Nephron (organoid): ENCODE measurements around the gene ZBTB2.
A peak's percentile ranks its signal among the peaks of the same experiment; 100 is the strongest.

ENCODE experiments used
- H3K27ac Mint-ChIP-seq, 3 experiments: 2 replicates each; pipeline ENCODE4 v1.8.0; 2020; ENCODE audit warnings: mixed read lengths in 3 of 3, mild to moderate bottlenecking in 2 of 3, moderate library complexity in 1 of 3
- H3K27me3 Mint-ChIP-seq: 2 replicates; pipeline ENCODE4 v1.8.0; 2021; ENCODE audit warnings: low read depth, mild to moderate bottlenecking, moderate library complexity, mixed read lengths
- H3K36me3 Mint-ChIP-seq: 2 replicates; pipeline ENCODE4 v1.8.0; 2020; ENCODE audit warnings: low read depth, mixed read lengths
- H3K4me1 Mint-ChIP-seq: 2 replicates; pipeline ENCODE4 v1.8.0; 2020; ENCODE audit warnings: mixed read lengths
- H3K4me3 Mint-ChIP-seq, 3 experiments: 2 replicates each; pipeline ENCODE4 v1.8.0; 2020; ENCODE audit warnings: mild to moderate bottlenecking in 3 of 3, mixed read lengths in 3 of 3, moderate library complexity in 2 of 3
- H3K9me3 Mint-ChIP-seq: 2 replicates; pipeline ENCODE4 v1.8.0; 2020; ENCODE audit warnings: mixed read lengths
- CTCF ChIP-seq, 3 experiments: fragments of 200-600 bp; sonication (generic); IDR thresholded peaks; one replicate each; pipeline ENCODE4 v1.5.0; 2021; ENCODE audit warnings: antibody characterized with exemption in 3 of 3; ENCODE audit not compliant: unreplicated experiment in 3 of 3

ZBTB2 gene

GRCh38 chr6:151400473-151400872 lies 9.1 kb upstream of the ZBTB2 start:
- Mint-ChIP-seq H3K27ac (peak overlapping the region in 1 of 3 experiments; percentile 69), H3K4me3 (no peak overlapping the region), H3K27me3 (no peaks in the 10 kb centered on the region), H3K36me3 (peaks cover 51% of the 10 kb centered on the region), H3K9me3 (no peaks in the 10 kb centered on the region), H3K4me1 (peaks cover 12% of the 10 kb centered on the region)
- TF ChIP-seq CTCF (IDR thresholded peaks at IDR 0.05; ENCODE audit: unreplicated experiment in 3 of 3), result no peak

GRCh38 chr6:151399679-151400078 lies 8.3 kb upstream of the ZBTB2 start:
- no peak overlapping the region for H3K27ac Mint-ChIP-seq
- no peak for TF ChIP-seq CTCF (IDR thresholded peaks at IDR 0.05; ENCODE audit: unreplicated experiment in 3 of 3)
- H3K4me3 Mint-ChIP-seq, result no peak overlapping the region

GRCh38 chr6:151393410-151393809 lies 2.1 kb upstream of the ZBTB2 start:
- H3K4me3 Mint-ChIP-seq, result peak overlapping the region; percentile 91 to 97 (median 91)
- TF ChIP-seq CTCF (IDR thresholded peaks at IDR 0.05; ENCODE audit: unreplicated experiment in 3 of 3), result no peak
- H3K27ac Mint-ChIP-seq, result peak overlapping the region; percentile 92 to 98 (median 96)
- no peaks in the 10 kb centered on the region for H3K27me3 Mint-ChIP-seq
- H3K4me1 Mint-ChIP-seq, result peaks cover 44% of the 10 kb centered on the region
- H3K9me3 Mint-ChIP-seq, result no peaks in the 10 kb centered on the region
- peaks cover 35% of the 10 kb centered on the region for H3K36me3 Mint-ChIP-seq

More at GRCh38 chr6:151399679-151400078, 8.3 kb upstream of the ZBTB2 start:
- H3K9me3 Mint-ChIP-seq, result no peaks in the 10 kb centered on the region
- peaks cover 55% of the 10 kb centered on the region for H3K36me3 Mint-ChIP-seq
- H3K27me3 Mint-ChIP-seq, result no peaks in the 10 kb centered on the region
- peaks cover 19% of the 10 kb centered on the region for H3K4me1 Mint-ChIP-seq

GRCh38 chr6:151392427-151392826 lies 1.1 kb upstream of the ZBTB2 start:
- Mint-ChIP-seq H3K4me3 (peak overlapping the region; percentile 91 to 97 (median 91)), H3K27me3 (no peaks in the 10 kb centered on the region), H3K36me3 (peaks cover 27% of the 10 kb centered on the region)

GRCh38 chr6:151390851-151391470 lies 398 bp downstream of the ZBTB2 start:
- no peak for TF ChIP-seq CTCF (IDR thresholded peaks at IDR 0.05; ENCODE audit: unreplicated experiment in 3 of 3)
- peak overlapping the region in 2 of 3 experiments; percentile 91 to 97 for H3K4me3 Mint-ChIP-seq
- H3K36me3 Mint-ChIP-seq, result peaks cover 18% of the 10 kb centered on the region
- no peaks in the 10 kb centered on the region for H3K27me3 Mint-ChIP-seq
- peaks cover 33% of the 10 kb centered on the region for H3K4me1 Mint-ChIP-seq
- H3K27ac Mint-ChIP-seq, result peak overlapping the region in 1 of 3 experiments; percentile 98
- H3K9me3 Mint-ChIP-seq, result no peaks in the 10 kb centered on the region

More at GRCh38 chr6:151392427-151392826, 1.1 kb upstream of the ZBTB2 start:
- no peak for TF ChIP-seq CTCF (IDR thresholded peaks at IDR 0.05; ENCODE audit: unreplicated experiment in 3 of 3)
- Mint-ChIP-seq H3K27ac (peak overlapping the region; percentile 92 to 98 (median 96)), H3K9me3 (no peaks in the 10 kb centered on the region), H3K4me1 (peaks cover 40% of the 10 kb centered on the region)
